HUES48 (cell line): ENCODE measurements around the gene SIGLEC10.
"Not testable (repeated sequence)": the region's sequence is repeated elsewhere in the genome, so short reads cannot be mapped to it uniquely, and the experiment has no call there.

ENCODE experiments used
- H3K27ac ChIP-seq: one replicate; pipeline ENCODE4 v1.7.0; 2013; ENCODE audit warnings: low read depth, low read length, inconsistent platforms
- H3K27me3 ChIP-seq: 2 replicates; pipeline ENCODE4 v1.6.1; 2013; ENCODE audit warnings: mild to moderate bottlenecking, low read length; ENCODE audit not compliant: control insufficient read depth, insufficient read depth
- H3K36me3 ChIP-seq: 2 replicates; pipeline ENCODE4 v1.6.1; 2013; ENCODE audit warnings: low read length; ENCODE audit not compliant: control insufficient read depth, insufficient read depth
- H3K4me1 ChIP-seq: 2 replicates; pipeline ENCODE4 v1.6.1; 2013; ENCODE audit warnings: mild to moderate bottlenecking, low read length; ENCODE audit not compliant: control insufficient read depth, insufficient read depth
- H3K4me3 ChIP-seq: 2 replicates; pipeline ENCODE4 v1.5.1; 2013; ENCODE audit warnings: mild to moderate bottlenecking, low read depth, low read length
- H3K9ac ChIP-seq: 2 replicates; pipeline ENCODE4 v1.6.1; 2013; ENCODE audit warnings: mild to moderate bottlenecking, low read depth, low read length, moderate library complexity
- H3K9me3 ChIP-seq: 2 replicates; pipeline ENCODE4 v1.6.1; 2013; ENCODE audit warnings: low read length; ENCODE audit not compliant: control insufficient read depth, insufficient read depth

SIGLEC10 gene

GRCh38 chr19:51457351-51458013 lies 40.0 kb upstream of the SIGLEC10 start:
- H3K9me3 ChIP-seq = no peaks in the 10 kb centered on the region; the same call in 1 of the 2 replicates
- no peak overlapping the region for H3K9ac ChIP-seq
- H3K4me1 ChIP-seq = peaks cover 3% of the 10 kb centered on the region; the same call in 1 of the 2 replicates
- H3K4me3 ChIP-seq = no peak overlapping the region
- no peaks in the 10 kb centered on the region for H3K27me3 ChIP-seq
- H3K36me3 ChIP-seq = no peaks in the 10 kb centered on the region
- H3K27ac ChIP-seq = no peak overlapping the region

- no peak overlapping the region for H3K4me3 ChIP-seq
- no peak overlapping the region for H3K27ac ChIP-seq
- H3K4me1 ChIP-seq = peaks cover 3% of the 10 kb centered on the region; the same call in 1 of the 2 replicates
- H3K27me3 ChIP-seq = no peaks in the 10 kb centered on the region
- H3K9me3 ChIP-seq = no peaks in the 10 kb centered on the region; the same call in 1 of the 2 replicates
- no peak overlapping the region for H3K9ac ChIP-seq
- no peaks in the 10 kb centered on the region for H3K36me3 ChIP-seq
Measured at GRCh38 chr19:51456541-51457290, 39.3 kb upstream of the SIGLEC10 start.

DNA sequence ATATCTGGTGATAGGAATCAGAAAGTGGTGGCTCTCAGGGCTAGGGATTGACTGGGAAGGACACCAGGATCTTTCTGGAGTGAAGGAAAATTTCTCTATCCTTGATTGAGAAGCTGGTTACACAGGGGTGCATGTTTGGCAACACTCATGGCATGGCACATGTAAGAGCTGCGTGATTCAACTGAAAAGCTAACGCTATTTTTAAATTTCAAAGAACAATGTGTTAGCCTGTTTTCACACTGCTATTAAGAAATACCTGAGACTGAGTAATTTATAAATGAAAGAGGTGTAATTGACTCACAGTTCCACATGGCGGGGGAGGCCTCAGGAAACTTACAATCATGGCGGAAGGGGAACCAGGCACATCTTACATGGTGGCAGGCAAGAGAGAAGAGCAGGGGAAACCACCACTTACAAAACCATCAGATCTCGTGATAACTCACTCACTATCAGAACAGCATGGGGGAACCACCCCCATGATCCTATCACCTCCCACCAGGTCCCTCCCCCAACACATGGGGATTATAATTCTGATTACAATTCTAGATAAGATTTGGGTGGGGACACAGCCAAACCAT lies 33.4 kb upstream of the SIGLEC10 start:
- H3K27ac ChIP-seq = no peak overlapping the region
- H3K4me1 ChIP-seq = no peaks in the 10 kb centered on the region
- H3K9me3 ChIP-seq = peaks cover 20% of the 10 kb centered on the region
- H3K9ac ChIP-seq = no peak overlapping the region
- no peaks in the 10 kb centered on the region for H3K27me3 ChIP-seq
- H3K36me3 ChIP-seq = no peaks in the 10 kb centered on the region
- H3K4me3 ChIP-seq = no peak overlapping the region

DNA sequence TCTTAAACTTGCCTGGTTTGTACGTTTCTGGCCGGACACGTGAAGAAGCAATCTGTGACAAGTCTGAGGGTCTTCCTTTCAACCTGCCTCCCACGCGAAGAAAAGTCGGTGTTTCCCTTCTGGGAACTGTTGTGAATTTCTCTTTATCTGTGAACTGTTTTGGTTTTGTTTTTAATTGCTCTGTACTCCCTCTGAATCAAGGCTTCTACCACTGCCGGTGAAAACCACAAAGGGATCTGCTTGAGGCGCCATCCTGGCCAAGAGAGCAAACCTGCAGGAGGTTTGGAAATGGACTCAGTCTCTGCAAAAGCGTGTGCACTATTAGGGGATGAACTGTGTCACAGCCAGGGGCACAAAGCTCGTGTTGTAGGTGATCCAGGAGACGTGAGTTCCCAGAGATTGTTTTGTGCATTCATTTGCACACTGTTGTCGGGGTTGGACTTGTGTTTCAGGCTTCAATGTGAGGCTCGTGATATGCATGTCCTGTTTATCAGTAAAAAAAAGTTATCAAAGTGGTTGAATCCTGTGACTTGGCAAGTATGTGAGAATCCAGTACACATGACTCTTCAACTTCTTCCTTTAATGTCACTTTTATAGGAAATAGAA lies 31.1 kb upstream of the SIGLEC10 start:
- Histone ChIP-seq H3K9ac (no peak overlapping the region), H3K27me3 (no peaks in the 10 kb centered on the region), H3K4me3 (no peak overlapping the region), H3K9me3 (peaks cover 20% of the 10 kb centered on the region), H3K27ac (no peak overlapping the region), H3K4me1 (no peaks in the 10 kb centered on the region), H3K36me3 (no peaks in the 10 kb centered on the region)

DNA sequence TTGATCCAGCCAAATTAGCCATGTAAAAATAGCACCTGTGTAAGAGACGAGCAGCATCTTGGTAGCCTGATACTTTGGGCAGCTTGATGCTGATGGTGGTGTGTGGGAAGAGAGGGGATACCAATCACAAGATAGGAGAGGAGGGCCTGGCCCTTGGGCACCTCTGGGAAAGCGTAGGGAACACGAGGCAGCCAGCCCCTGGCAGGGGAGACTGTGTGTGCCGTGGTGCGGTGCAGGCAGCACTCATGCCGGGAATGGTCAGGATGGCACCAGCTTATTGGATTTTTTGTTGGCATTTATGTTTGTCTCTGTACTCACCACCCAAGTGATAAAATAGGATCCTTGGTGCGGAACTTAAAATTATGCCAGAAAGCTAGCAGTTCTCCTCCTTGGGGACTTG lies 30.6 kb upstream of the SIGLEC10 start:
- no peak overlapping the region for H3K4me3 ChIP-seq
- H3K27ac ChIP-seq = no peak overlapping the region
- H3K27me3 ChIP-seq = no peaks in the 10 kb centered on the region
- H3K4me1 ChIP-seq = no peaks in the 10 kb centered on the region
- no peak overlapping the region for H3K9ac ChIP-seq
- peaks cover 20% of the 10 kb centered on the region for H3K9me3 ChIP-seq
- H3K36me3 ChIP-seq = no peaks in the 10 kb centered on the region

- not testable (repeated sequence) for H3K27ac ChIP-seq, H3K9ac ChIP-seq, H3K4me3 ChIP-seq, H3K4me1 ChIP-seq, H3K27me3 ChIP-seq, H3K36me3 ChIP-seq
- peaks cover 20% of the 10 kb centered on the region for H3K9me3 ChIP-seq
Measured at GRCh38 chr19:51447510-51447909, 30.1 kb upstream of the SIGLEC10 start.

DNA sequence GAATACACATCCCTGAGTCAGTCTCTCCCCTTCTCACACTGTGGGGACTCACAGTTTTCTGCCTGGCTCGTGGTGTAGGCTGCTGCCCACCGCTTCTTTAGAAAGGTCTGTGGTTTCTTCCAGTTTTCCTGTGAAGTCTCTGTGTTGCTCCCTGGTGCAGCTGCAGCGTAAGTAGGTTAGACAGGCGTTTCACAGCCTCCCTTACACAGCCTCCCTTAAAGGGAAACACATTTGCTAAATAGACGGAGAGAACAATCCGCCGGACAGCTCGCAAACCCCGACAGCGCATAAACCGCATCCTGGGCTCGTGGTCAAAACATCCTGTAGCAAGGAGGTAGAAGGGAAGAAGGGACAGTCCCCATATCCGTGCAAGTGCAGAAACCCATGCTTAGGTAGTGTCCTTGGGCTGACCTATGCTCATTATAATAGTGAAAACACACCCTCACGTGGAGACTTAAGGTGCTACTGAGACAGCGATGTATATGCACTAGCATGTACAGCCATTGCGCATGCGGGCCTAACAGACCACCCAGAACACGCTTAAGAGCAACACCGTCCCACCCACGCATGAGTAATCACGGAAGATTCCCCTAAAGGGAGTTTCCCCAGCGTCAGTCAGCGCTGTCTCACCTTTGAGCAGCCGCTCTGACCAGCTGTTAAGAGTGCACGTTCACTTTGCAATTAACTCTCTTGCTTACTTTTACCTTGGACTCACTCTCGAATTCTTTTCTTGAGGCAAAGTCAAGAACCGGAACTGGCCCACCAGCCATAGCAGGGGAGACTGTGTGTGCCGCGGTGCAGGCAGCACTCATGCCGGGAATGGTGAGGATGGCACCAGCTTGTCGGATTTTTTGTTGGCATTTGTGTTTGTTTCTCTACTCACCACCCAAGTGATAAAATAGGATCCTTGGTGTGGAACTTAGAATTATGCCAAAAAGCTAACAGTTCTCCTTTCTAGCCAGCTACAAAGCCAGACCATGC lies 24.3 kb upstream of the SIGLEC10 start:
- H3K36me3 ChIP-seq = no peaks in the 10 kb centered on the region
- no peaks in the 10 kb centered on the region for H3K27me3 ChIP-seq
- H3K9ac ChIP-seq = no peak overlapping the region
- peaks cover 2% of the 10 kb centered on the region; the same call in 1 of the 2 replicates for H3K9me3 ChIP-seq
- H3K4me3 ChIP-seq = no peak overlapping the region
- H3K4me1 ChIP-seq = no peaks in the 10 kb centered on the region
- H3K27ac ChIP-seq = no peak overlapping the region

GRCh38 chr19:51440846-51441409 lies 23.5 kb upstream of the SIGLEC10 start:
- Histone ChIP-seq H3K27ac (no peak overlapping the region), H3K9me3 (no peaks in the 10 kb centered on the region), H3K27me3 (no peaks in the 10 kb centered on the region), H3K9ac (no peak overlapping the region), H3K4me1 (no peaks in the 10 kb centered on the region), H3K36me3 (no peaks in the 10 kb centered on the region), H3K4me3 (no peak overlapping the region)

- H3K27me3 ChIP-seq = no peaks in the 10 kb centered on the region
- no peaks in the 10 kb centered on the region for H3K4me1 ChIP-seq
- no peak overlapping the region for H3K9ac ChIP-seq
Measured at GRCh38 chr19:51440052-51440451, 22.6 kb upstream of the SIGLEC10 start.

GRCh38 chr19:51439021-51439465 lies 21.6 kb upstream of the SIGLEC10 start:
- Histone ChIP-seq H3K4me1 (no peaks in the 10 kb centered on the region), H3K4me3 (no peak overlapping the region), H3K27ac (no peak overlapping the region), H3K9me3 (no peaks in the 10 kb centered on the region), H3K9ac (no peak overlapping the region), H3K36me3 (no peaks in the 10 kb centered on the region), H3K27me3 (no peaks in the 10 kb centered on the region)

More at GRCh38 chr19:51440052-51440451, 22.6 kb upstream of the SIGLEC10 start:
- Histone ChIP-seq H3K4me3 (no peak overlapping the region), H3K9me3 (no peaks in the 10 kb centered on the region), H3K36me3 (no peaks in the 10 kb centered on the region), H3K27ac (no peak overlapping the region)
